Superior temporal gyrus (tissue), 1 donor: ENCODE measurements around the gene POMZP3.
"Not testable (repeated sequence)": the region's sequence is repeated elsewhere in the genome, so short reads cannot be mapped to it uniquely, and the experiment has no call there.

Experiments used
- DNase-seq: peaks from one replicate; pipeline ENCODE4 v3.0.0-alpha.2; 2016; ENCODE audit errors: extremely low spot score

Gene POMZP3

DNA sequence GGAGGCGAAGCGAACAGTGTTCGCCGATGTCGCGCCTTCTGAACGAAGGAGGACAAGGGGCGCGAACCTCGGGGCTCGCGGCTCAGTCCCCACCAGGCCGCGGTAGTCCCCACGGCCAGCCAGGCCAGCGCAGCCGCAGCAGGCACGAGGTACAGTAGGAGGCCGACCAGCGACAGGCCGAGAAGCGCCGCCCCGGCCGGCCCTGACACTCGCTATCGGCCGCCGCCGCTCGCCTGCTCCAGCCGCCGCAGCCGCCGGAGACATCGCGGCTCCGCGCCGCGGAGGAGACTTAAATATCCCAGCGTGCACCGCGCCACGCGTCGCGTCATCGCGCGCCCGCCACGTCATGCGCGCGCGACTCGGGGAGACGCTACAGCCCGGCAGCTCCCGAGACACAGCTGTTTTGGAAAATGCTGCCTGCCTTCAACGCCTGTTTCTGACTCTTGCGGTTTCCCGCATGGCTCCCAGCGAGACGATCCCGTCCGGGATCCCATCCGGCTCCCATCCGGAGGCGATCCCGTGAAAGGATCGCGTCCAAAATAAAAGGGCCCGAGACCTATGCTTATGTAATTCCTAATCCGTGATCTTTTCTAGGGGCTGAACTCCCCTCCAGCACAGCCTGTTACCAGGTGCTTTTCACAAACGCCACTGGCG lies at the start of gene POMZP3:
Gene POMZP3, minus strand, starts transcription at position 291 of the 654 bp plus-strand sequence. CDS start 1,215 bp downstream, outside the sequence.
- DNase-seq: peak; percentile 33

DNA sequence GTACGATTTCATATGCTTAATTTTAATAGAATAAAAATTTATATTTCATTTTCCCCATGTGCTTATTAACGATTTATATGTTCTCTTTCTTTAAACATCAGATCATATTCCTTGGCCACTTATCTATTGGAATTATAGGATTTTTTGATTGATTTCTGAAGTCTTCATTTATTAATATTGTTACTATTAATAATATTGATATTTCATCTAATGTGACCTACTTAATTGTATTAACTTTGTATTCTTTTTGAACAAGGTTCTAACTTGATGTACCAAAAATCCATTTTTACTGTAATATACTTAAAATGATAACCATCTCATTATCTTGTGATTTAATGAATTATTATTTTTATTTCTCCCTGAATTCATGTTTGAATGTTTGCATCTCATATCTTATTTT lies 48.7 kb upstream of the POMZP3 start:
- not testable (repeated sequence) for DNase-seq

DNA sequence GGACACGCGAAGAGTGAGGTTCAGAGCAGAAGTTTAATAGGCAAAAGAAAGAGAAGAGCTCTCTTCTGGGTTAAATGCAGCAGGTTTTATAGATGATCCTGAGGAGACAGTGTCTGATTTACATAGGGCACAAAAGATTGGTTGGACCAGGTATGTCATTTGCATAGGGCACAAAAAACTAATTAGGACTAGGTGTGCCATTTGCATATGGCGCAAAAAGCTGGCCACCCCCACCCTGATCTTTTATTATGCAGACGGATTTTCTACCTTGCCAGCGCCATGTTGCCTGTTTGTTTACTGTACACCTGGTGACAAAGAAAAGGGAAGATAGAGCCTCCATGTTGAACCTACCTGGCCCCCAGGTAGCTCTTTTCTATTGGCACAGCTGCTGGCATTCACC lies 46.3 kb upstream of the POMZP3 start:
- not testable (repeated sequence) for DNase-seq

DNA sequence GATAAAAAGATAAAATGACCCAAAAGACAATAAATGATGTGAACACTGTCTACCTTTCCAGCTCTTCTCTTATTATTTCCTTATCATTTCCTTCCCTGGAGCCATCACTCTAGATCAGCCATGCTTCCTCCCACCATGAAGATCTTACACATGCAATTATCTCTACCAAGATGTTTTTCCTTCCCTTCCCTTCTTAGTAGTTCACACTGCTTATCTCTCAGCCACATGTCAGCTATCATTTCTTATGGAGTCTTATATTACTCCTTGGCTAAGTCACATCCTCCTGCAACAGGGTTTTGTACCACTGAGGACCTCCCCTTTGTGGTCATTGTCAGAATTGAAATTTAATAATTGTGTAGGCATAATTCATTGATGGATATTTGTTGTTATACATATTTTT lies 32.1 kb upstream of the POMZP3 start:
- DNase-seq: not testable (repeated sequence)

DNA sequence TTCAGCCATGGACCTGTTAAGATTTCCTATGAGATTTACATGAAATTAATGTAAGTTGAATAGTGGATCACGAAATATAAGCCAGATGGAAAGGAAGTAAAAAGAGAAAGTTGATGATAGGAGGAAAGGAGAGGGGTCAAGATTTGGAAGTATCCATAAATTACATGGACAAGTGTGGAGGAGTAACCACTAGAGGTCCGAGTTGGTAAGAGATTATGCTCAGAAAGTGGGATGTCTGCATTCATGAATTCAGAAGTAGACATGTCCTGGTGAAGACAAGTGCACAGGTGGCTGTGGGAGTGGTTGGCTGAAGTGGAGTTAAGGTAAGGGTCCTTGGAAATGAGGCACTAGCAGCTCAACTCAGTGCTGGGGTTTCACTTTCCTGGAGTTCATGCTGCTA lies 29.3 kb upstream of the POMZP3 start:
- not testable (repeated sequence) for DNase-seq

DNA sequence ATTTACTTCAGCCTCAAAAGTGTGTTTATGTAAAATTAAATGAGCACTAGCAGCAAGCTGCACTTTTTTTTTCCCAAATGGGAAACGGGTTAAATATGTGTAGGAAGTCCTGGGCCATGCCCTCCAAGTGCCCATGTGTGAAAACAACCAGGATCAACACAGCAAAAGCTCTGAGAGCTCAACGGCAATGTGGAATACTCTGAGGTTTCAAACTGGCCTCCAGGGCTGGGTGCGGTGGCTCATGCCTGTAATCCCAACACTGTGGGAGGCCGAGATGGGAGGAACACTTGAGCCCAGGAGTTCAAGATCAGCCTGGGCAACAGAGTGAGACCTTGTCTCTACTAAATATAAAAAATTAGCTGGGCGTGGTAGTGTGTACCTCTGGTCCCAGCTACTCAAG lies 15.5 kb upstream of the POMZP3 start:
- DNase-seq: not testable (repeated sequence)

DNA sequence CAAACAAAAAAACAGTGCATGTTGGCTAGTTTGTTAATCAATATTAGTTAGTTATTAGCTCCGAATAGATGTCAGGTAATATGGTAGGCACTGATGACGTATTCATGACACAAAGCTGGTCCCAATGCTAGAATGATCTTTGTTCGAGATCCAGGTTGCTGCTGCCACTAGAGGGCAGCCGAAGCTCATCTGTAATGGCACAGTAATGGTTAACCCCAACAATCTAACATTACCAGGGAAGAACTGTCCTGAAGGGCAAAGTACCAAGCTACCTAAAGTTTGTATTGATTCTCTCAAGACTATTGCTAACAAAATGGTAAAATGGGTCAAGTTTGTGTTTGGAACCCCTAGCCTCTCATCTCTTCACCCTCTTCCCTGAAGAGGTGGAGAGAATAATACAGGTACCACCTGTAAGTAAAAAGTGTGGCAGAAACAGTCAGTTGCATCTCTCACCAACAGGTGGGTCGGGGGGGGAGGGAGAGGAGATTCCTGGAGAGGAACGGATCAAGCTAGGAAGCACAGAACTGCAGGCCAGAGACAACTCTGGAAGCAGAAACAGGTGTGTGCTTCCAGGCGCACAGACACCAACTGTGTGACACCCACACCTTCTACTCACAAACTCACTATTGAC lies 10.1 kb upstream of the POMZP3 start:
- DNase-seq: not testable (repeated sequence)

DNA sequence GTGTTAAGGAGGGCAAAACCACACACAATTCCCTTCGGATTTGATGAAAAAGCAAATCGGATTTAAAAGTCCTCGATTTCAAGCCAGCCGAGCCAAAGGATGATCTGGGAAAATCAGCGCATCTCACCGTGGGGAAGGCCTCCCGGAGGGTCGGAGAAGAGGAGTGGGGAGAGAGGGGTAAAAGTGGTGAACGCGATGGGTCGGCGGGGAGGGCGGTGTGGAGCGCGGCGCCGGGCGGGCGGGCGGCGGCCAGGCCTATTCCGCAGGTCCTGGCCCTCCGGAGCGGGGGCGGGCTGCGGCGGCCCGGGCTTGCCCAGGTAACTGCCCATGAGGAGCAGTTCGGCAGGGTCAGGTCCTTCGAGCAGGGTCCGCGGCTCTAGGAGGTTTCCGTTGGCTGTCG lies 498 bp downstream of the POMZP3 start:
- not testable (repeated sequence) for DNase-seq

DNA sequence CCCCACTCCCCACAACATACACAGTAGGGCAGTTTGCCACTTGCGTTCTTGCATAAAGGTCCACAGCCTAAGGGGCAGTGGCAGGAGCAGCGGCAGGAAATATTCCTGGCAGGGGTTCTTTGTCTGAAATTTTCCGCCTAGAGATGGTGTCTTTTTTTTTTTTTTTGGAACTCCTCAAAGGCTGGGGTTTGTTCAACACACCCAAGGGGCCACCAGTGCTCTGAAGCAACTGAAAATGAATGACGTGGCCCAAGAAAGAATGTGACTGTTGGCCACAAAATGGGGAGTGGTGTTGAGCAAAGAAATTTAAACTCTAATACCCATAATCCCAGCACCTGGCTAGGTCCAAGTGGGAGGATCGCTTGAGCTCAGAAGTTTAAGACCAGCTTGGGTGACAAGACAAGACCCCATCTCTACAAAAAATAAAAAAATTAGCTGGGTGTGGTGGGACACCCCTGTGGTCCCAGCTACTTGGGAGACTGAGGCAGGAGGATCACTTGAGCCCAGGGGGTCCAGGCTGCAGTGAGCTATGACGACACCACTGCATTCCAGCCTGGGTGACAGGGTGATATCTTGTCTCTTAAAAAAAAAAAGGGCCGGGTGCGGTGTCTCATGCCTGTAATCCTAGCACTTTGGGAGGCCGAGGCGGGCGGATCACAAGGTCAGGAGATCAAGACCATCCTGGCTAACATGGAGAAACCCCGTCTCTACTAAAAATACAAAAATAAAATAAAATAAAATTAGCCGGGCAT lies 7.5 kb downstream of the POMZP3 start:
- not testable (repeated sequence) for DNase-seq

DNA sequence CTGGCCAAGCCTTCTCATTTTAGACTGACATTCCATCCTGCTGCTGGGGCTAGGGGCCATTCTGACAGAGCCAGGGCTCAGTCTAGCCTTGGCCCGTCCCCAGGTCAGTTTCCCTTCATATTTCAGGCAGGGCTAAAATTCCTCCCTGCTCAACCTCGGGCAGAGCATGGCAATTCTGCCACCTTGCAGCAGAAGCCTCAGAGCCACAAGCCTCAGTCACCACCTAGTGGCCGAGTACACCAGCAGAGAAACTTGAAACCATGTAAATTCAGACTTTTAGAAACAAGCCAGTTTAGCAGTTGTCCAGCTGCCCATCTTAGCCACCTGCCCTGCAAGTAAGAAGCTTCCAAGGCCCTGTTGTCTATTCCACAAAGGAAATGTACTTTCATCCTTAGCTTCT lies 13.3 kb downstream of the POMZP3 start:
- DNase-seq: peak; percentile 66

DNA sequence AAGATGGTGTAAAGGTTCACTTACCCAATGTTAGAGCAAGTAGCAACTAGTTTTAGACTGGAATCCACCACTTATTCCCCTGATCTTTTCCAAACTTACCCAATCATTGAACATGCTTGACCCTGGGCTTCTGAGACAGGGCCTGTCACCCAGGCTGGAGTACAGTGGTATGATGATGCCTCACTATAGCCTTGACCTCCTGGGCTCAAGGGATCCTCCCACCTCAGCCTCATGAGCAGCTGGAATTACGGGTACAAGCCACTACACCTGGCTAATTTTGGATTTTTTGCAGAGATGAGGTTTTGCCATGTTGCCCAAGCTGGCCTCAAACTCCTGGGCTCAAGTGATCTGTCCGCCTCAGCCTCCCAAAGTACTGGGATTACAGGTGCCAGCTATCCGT lies 14.8 kb downstream of the POMZP3 start:
- DNase-seq: not testable (repeated sequence)

DNA sequence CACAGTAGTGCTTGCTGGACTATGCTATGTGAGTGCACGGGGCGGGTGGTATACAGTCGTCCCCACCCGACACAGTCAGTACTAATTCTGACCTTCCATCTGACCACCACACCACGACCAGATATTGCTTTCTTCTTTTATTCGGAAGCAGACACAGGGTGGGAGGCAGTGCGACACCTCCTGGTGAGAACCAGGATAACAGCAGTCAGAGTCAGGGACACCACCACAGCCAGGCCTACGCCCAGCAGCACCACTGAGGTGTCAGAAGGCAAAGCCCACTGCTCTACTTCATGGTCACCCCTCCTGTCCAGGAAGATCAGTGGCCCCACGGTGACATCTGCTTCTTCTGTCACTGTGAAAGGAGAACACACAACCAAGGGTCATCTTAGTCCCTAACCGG lies 17.2 kb downstream of the POMZP3 start:
- not testable (repeated sequence) for DNase-seq

DNA sequence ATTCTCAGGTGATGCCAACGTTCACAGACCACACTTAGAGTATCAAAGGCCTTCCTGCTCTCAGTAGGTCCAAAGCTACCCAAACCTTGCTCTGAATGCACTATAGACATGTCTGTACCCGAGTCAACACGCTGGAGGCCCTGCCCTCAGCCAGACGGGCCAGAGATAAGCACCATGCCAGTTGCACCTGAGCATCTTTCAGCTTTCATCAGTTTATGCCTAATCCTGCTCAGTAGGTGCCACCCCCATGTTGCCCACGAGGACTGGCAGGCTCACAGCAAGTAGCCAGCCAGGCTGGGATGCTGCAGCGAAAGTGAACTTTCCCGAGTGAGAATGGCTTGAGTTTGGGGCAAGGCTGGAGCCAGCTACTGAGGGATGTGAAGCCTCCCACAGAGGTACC lies 18.6 kb downstream of the POMZP3 start:
- not testable (repeated sequence) for DNase-seq

DNA sequence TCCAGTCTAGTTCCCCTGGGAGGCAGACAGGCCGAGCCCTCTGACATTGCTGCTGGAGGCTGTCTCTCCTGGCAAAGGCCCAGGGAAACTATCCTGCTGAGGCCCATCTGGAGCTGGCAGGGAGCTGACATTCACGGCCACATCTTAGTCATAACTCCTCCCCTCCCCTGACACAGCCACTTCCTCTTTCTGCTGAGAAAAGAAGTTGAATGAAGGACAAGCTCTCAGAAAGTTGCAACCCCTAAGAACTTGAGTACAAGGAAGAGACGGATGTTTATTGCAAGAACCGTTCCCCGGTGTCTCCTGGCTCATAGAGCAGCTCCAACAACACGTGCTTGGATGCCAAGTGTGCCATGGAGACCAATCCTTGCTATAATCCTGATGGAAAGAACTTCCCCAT lies 21.1 kb downstream of the POMZP3 start:
- not testable (repeated sequence) for DNase-seq

DNA sequence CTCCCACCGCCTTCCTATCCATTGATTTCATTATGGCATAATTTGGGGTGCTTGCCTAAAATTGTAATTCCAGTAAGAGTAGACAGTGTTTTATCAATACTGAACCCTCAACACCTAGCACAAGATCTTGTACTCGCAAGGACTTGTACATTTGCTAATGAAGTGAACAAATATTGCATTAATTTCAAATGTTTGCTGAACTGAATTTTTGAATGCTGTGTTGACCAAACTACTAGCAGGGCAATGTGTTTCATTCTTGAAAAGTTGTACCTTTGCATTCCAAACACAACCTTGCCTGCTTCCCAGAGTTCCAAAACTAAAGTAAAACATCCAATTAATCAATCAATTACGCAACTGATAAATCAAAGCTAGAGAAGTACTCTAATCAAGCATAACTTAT lies 26.4 kb downstream of the POMZP3 start:
- not testable (repeated sequence) for DNase-seq

DNA sequence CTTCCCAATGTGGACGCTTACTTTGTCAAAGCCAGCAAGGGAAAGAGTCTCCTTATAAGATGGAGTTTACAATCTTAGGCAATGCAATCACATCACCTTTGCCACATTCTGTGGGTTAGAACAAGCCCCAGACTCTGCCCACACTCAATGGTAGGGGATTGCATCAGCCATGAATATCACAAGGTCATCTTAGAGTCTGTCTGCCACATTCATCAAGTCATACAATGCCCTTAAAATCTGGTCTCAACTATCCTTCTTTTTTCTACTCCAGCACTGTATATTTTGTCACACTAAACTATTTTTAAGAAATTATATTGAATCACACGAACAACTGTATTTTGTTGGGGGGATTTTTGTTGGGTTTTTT lies 27.0 kb downstream of the POMZP3 start:
- DNase-seq: not testable (repeated sequence)

DNA sequence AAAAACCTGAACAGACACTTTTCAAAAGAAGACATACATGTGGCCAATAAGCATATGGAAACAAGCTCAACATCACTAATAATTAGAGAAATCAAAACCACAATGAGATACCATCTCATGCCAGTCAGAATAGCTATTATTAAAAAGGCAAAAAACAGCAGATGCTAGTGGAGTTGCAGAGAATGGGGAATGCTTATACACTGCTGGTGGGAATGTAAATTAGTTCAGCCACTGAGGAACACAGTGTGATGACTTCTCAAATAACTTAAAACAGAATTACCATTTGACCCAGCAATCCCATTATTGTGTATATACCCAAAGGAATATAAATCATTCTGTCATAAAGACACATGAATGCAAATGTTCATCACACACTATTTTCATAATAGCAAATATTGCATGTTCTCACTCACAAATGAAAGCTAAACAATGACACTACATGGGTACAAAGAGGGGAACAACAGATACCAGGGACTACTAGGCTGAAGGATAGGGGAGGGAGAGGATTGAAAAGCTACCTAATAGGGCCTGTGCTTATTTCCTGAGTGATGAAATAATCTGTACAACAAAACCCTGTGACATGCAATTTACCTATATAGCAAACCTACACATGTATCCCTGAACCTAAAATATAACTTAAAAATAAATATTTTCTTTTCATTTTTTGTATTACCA lies 28.4 kb downstream of the POMZP3 start:
- not testable (repeated sequence) for DNase-seq

DNA sequence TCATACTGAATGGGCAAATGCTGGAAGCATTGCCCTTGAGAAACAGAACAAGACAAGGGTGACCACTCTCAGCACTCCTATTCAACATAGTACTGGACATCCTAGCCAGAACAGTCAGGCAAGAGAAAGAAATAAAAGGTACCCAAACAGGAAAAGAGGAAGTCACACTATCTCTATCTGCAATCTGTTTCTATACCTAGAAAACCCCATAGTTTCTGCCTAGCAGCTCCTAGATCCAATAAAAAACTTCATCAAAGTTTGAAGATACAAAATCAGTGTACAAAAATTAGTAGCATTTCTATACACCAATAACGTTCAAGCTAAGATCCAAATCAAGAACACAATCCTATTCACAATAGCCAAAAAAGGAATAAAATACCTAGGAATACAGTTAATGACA lies 29.8 kb downstream of the POMZP3 start:
- not testable (repeated sequence) for DNase-seq

DNA sequence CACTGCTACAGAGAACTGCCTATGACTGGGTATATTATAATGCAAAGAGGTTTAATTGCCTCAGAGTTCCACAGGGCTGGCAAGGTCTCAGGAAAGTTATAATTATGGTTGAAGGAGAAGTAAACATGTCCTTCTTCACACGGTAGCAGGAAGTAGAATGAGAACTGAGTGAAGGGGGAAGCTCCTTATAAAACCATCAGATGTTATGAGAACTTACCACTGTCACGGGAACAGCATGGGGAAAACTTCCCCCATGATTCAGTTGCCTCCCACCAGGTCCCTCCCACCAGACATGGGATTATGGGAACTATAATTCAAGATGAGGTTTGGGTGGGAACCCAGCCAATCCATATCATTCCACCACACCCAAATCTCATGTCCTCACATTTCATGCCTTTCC lies 34.4 kb downstream of the POMZP3 start:
- DNase-seq: not testable (repeated sequence)

DNA sequence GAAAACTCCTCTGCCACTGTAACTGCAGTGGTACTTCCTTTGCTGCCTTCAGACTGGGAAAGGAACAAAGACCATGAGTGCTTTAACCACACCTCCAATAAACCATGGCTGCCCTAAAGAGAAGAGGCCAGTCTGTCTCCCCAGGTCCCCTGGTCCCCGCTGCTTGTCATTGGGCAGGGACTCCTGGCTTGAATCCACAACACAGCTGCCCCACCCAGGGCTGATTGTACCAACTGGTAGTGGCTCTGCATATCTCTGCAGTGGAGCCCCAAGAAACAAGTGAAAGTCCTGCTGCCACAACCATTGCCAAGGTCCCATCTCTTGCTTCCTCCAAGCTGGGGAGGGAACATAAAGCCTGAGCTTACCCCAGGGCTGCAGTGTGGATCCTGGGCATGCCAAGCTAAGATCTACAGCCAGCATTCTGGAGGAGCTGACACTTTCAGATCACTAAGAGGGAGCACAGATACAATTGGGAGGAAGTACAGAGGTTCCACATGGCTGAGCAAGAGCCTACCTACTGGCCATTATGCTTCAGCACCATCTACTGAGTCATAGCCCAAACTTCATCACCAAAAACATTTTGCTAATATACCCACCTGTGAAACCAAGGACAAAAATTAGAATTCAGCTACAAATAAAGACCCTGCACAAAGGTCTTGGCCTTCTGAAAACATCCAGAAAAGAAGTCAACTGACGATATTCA lies 35.3 kb downstream of the POMZP3 start:
- DNase-seq: not testable (repeated sequence)

DNA sequence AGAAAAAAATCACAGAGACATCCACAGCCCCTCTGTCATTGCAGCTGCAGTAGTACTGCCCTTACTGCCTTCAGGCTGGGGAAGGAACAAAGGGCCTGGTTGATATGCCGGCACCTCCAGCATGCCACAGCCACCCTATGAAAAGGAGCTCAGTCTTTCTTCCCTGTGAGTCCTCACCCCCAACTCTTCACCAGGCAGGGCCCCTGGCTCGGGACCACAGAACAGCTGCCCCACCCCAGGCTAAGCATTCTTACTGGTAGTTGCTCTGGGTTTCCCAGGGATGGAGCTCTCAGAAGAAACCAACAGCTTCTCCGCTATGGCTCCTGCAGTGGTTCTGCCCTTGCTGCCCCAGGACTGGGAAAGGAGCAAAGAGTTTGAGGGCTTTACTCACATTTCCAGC lies 36.0 kb downstream of the POMZP3 start:
- not testable (repeated sequence) for DNase-seq

DNA sequence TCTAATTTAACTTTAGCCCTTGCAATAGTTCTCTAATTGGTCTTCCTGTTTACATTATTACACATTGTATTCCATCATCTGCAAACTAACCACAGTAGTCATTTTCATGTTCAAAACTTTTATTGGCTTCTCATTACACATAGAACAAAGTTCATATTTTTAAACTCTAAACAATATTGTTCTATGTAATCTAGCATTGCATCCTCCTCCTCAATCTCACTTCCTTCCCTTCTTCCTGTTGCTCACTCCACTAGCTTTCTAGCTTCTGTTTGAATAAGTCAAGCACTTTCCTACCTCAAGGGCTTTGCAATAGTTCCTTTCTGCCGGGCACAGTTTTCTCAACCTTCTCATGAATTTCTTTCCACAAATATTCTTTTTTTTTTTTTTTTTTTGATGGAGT lies 38.5 kb downstream of the POMZP3 start:
- not testable (repeated sequence) for DNase-seq
